Spinal cord (tissue), 10 donors: Measurements from ENCODE around the gene ST3GAL3. TPM values are rescaled to one million over a fixed set of nuclear protein-coding genes. Genes with fewer than 3 reads are reported as not detected.
A peak's percentile ranks its signal among the peaks of the same experiment; 100 is the strongest.

ENCODE experiments used
- DNase-seq, 6 donors: peaks; one replicate each; pipeline versions ENCODE4 v3.0.0 to v3.0.0-alpha.2; 2013 to 2015; ENCODE audit warnings: low spot score in 6 of 6, low read depth in 4 of 6
- H3K27ac ChIP-seq: one replicate; pipeline ENCODE4 v1.5.1; 2013; ENCODE audit warnings: low read depth, low read length, control low read depth
- H3K27me3 ChIP-seq: one replicate; pipeline ENCODE4 v1.6.1; 2013; ENCODE audit warnings: low read length; ENCODE audit not compliant: control insufficient read depth, insufficient read depth
- H3K36me3 ChIP-seq: one replicate; pipeline ENCODE4 v1.6.1; 2013; ENCODE audit warnings: low read length; ENCODE audit not compliant: control insufficient read depth, insufficient read depth
- H3K4me1 ChIP-seq: one replicate; pipeline ENCODE4 v1.6.1; 2013; ENCODE audit warnings: low read length; ENCODE audit not compliant: control insufficient read depth, insufficient read depth
- H3K4me3 ChIP-seq: one replicate; pipeline ENCODE4 v1.5.1; 2013; ENCODE audit warnings: low read depth, low read length, control low read depth
- H3K9me3 ChIP-seq: one replicate; pipeline ENCODE4 v1.6.1; 2013; ENCODE audit warnings: low read length; ENCODE audit not compliant: control insufficient read depth, insufficient read depth
- WGBS: methylation state at CpG from one replicate; pipeline ENCODE4 v1.1.5; 2013; ENCODE audit warnings: missing lambda C conversion rate; ENCODE audit not compliant: insufficient coverage; 5-methylcytosine and 5-hydroxymethylcytosine counted together
- polyA plus RNA-seq, 2 donors: library from polyadenylated mRNA; unstranded; fragments of 120-200 nt; gene quantifications; one replicate each; pipeline ENCODE4 v1.2.1, GENCODE V29; 2013; ENCODE audit not compliant: insufficient read length in 2 of 2
- total RNA-seq, 2 donors: library from RNA; depleted of rRNA in 1 of 2; stranded (reverse); fragments of 120-200 nt in 1 of 2; fragments of >200 nt in 1 of 2; gene quantifications; one replicate each; pipeline versions ENCODE4 v1.2.3 to v1.2.4, GENCODE V29; 2013 to 2014
- donor health status: healthy.

ST3GAL3 gene
- total and polyA plus RNA-seq, 4 donors, result 29.6 to 71.0 (median 52.9) TPM

GRCh38 chr1:43974443-43975248 is 267.3 kb downstream of the ST3GAL3 start, which contains the start of gene ATP6V0B:
TSS of gene ATP6V0B (plus strand) at chr1:43974960. CDS start at chr1:43975041, 81 bp downstream.
- WGBS, result under 1% methylated on average over 93 of the region's 93 CpGs
- Histone ChIP-seq H3K4me3 (peak within 1 kb of the TSS; percentile 90), H3K9me3 (no peaks in the 10 kb centered on the region), H3K27ac (peak within 1 kb of the TSS; percentile 86), H3K27me3 (no peaks in the 10 kb centered on the region), H3K4me1 (peaks cover 56% of the 10 kb centered on the region), H3K36me3 (peaks cover 44% of the 10 kb centered on the region)
- peak; percentile 78 to 98 (median 90) for DNase-seq

- no peaks in the 10 kb centered on the region for H3K27me3 ChIP-seq
- peak in 2 of 6 donors; percentile 26 to 49 for DNase-seq
- peak overlapping the region; percentile 86 for H3K27ac ChIP-seq
- peaks cover 44% of the 10 kb centered on the region for H3K36me3 ChIP-seq
- WGBS, result under 1% methylated on average over 30 of the region's 34 CpGs
- no peaks in the 10 kb centered on the region for H3K9me3 ChIP-seq
- H3K4me1 ChIP-seq, result peaks cover 59% of the 10 kb centered on the region
- H3K4me3 ChIP-seq, result peak overlapping the region; percentile 90
These were observed 268.1 kb downstream of the ST3GAL3 start for GRCh38 chr1:43975249-43975961.

- Histone ChIP-seq H3K4me3 (peak overlapping the region; percentile 90), H3K27ac (no peak overlapping the region), H3K36me3 (peaks cover 44% of the 10 kb centered on the region), H3K27me3 (no peaks in the 10 kb centered on the region), H3K4me1 (peaks cover 58% of the 10 kb centered on the region), H3K9me3 (no peaks in the 10 kb centered on the region)
- WGBS, result 92% methylated on average over 2 of the region's 4 CpGs
- DNase-seq, result no peak
These were observed 268.7 kb downstream of the ST3GAL3 start for GRCh38 chr1:43976045-43976444.

GRCh38 chr1:43976890-43977289 is 269.6 kb downstream of the ST3GAL3 start:
- Histone ChIP-seq H3K36me3 (peaks cover 44% of the 10 kb centered on the region), H3K27ac (no peak overlapping the region), H3K9me3 (no peaks in the 10 kb centered on the region), H3K4me1 (peaks cover 61% of the 10 kb centered on the region), H3K27me3 (no peaks in the 10 kb centered on the region), H3K4me3 (no peak overlapping the region)
- WGBS, result 92% methylated on average over 8 of the region's 8 CpGs
- no peak for DNase-seq

GRCh38 chr1:43977376-43978263 is 270.3 kb downstream of the ST3GAL3 start:
- Histone ChIP-seq H3K4me1 (peaks cover 69% of the 10 kb centered on the region), H3K27me3 (no peaks in the 10 kb centered on the region), H3K36me3 (peaks cover 44% of the 10 kb centered on the region), H3K4me3 (no peak overlapping the region), H3K9me3 (no peaks in the 10 kb centered on the region), H3K27ac (no peak overlapping the region)
- DNase-seq, result no peak
- WGBS, result 95% methylated on average over 3 of the region's 9 CpGs

GRCh38 chr1:43978264-43978550 is 270.9 kb downstream of the ST3GAL3 start:
- no peaks in the 10 kb centered on the region for H3K27me3 ChIP-seq
- peaks cover 72% of the 10 kb centered on the region for H3K4me1 ChIP-seq
- H3K27ac ChIP-seq, result no peak overlapping the region
- WGBS, result 78% methylated on average over 4 of the region's 5 CpGs
- DNase-seq, result no peak
- H3K36me3 ChIP-seq, result peaks cover 48% of the 10 kb centered on the region
- H3K9me3 ChIP-seq, result no peaks in the 10 kb centered on the region
- H3K4me3 ChIP-seq, result peak overlapping the region; percentile 47

- H3K27me3 ChIP-seq, result no peaks in the 10 kb centered on the region
- H3K36me3 ChIP-seq, result peaks cover 53% of the 10 kb centered on the region
- no peaks in the 10 kb centered on the region for H3K9me3 ChIP-seq
- WGBS, result 3% methylated on average over 54 of the region's 54 CpGs
- H3K27ac ChIP-seq, result peak within 1 kb of the TSS; percentile 4
- H3K4me3 ChIP-seq, result peak within 1 kb of the TSS; percentile 48
- peaks cover 72% of the 10 kb centered on the region for H3K4me1 ChIP-seq
- DNase-seq, result peak in 2 of 6 donors; percentile 70 to 80
These were observed 271.4 kb downstream of the ST3GAL3 start, which contains the start of gene B4GALT2 for GRCh38 chr1:43978551-43979260. TSS of gene B4GALT2 (plus strand) at chr1:43979210. CDS start at chr1:43981161, 1,951 bp downstream.

GRCh38 chr1:43979261-43979527 is 271.9 kb downstream of the ST3GAL3 start:
- Histone ChIP-seq H3K27me3 (no peaks in the 10 kb centered on the region), H3K9me3 (no peaks in the 10 kb centered on the region), H3K4me1 (peaks cover 70% of the 10 kb centered on the region), H3K4me3 (peak overlapping the region; percentile 48), H3K27ac (no peak overlapping the region), H3K36me3 (peaks cover 58% of the 10 kb centered on the region)
- DNase-seq, result no peak
- WGBS, result 0% methylated on average over 45 of the region's 45 CpGs
